Liver (tissue), 9 donors: ENCODE measurements around the gene TMEM232. TPM values are rescaled to one million over a fixed set of nuclear protein-coding genes. Genes with fewer than 3 reads are reported as not detected.

Experiments
- DNase-seq: peaks from one replicate; pipeline ENCODE4 v3.0.0-alpha.2; 2017; ENCODE audit warnings: low spot score
- H3K27ac ChIP-seq, 2 donors: one replicate each; pipeline ENCODE4 v1.7.0; 2013; ENCODE audit warnings: inconsistent platforms in 2 of 2, low read length in 2 of 2, control low read depth in 1 of 2, low read depth in 1 of 2, mild to moderate bottlenecking in 1 of 2
- H3K27me3 ChIP-seq, 4 donors: one replicate each; pipeline versions ENCODE4 v1.6.1 to v1.7.0; 2013; ENCODE audit warnings: low read length in 3 of 4, inconsistent platforms in 1 of 4, mild to moderate bottlenecking in 1 of 4, moderate library complexity in 1 of 4; ENCODE audit not compliant: control insufficient read depth in 4 of 4, insufficient read depth in 4 of 4
- H3K36me3 ChIP-seq, 4 donors: one replicate each; pipeline versions ENCODE4 v1.6.1 to v1.7.0; 2013; ENCODE audit warnings: low read length in 3 of 4, mild to moderate bottlenecking in 3 of 4, low read depth in 1 of 4, moderate library complexity in 1 of 4; ENCODE audit not compliant: control insufficient read depth in 4 of 4, insufficient read depth in 3 of 4
- H3K4me1 ChIP-seq, 4 donors: one replicate each; pipeline versions ENCODE4 v1.6.1 to v1.7.0; 2013; ENCODE audit warnings: low read length in 3 of 4, mild to moderate bottlenecking in 3 of 4, moderate library complexity in 1 of 4; ENCODE audit not compliant: control insufficient read depth in 4 of 4, insufficient read depth in 4 of 4
- H3K4me3 ChIP-seq, 3 donors: one replicate each; pipeline versions ENCODE4 v1.6.1 to v1.7.0; 2013; ENCODE audit warnings: low read length in 3 of 3, control low read depth in 1 of 3, low read depth in 1 of 3, mild to moderate bottlenecking in 1 of 3
- H3K9ac ChIP-seq, 2 donors: one replicate each; pipeline ENCODE4 v1.7.0; 2013; ENCODE audit warnings: low read length in 2 of 2, mild to moderate bottlenecking in 2 of 2, moderate library complexity in 2 of 2, control low read depth in 1 of 2, low read depth in 1 of 2
- H3K9me3 ChIP-seq, 4 donors: one replicate each; pipeline versions ENCODE4 v1.6.1 to v1.7.0; 2013; ENCODE audit warnings: low read length in 3 of 4; ENCODE audit not compliant: control insufficient read depth in 4 of 4
- CTCF ChIP-seq: fragments of 150-350 bp; IDR thresholded peaks from 2 replicates; pipeline ENCODE4 v1.5.1; 2017; ENCODE audit warnings: improper control_type of control experiment, low read depth, low read length; ENCODE audit not compliant: missing input control
- EGR1 ChIP-seq, 2 donors: IDR thresholded peaks; 2 replicates each; pipeline ENCODE4 v1.6.1; 2016 to 2018; ENCODE audit warnings: antibody characterized with exemption in 2 of 2, low read depth in 2 of 2
- FOXA1 ChIP-seq: IDR thresholded peaks from 2 replicates; pipeline ENCODE4 v1.6.1; 2016; ENCODE audit warnings: antibody characterized with exemption
- FOXA2 ChIP-seq: IDR thresholded peaks from 2 replicates; pipeline ENCODE4 v1.6.1; 2016; ENCODE audit warnings: antibody characterized with exemption
- HNF4A ChIP-seq, 2 donors: conservative IDR thresholded peaks; 2 replicates each; pipeline ENCODE4 v1.6.1; 2016; ENCODE audit warnings: antibody characterized with exemption in 2 of 2, mild to moderate bottlenecking in 2 of 2
- MAX ChIP-seq: IDR thresholded peaks from 2 replicates; pipeline ENCODE4 v1.6.1; 2016; ENCODE audit warnings: antibody characterized with exemption
- NR2F2 ChIP-seq: IDR thresholded peaks from 2 replicates; pipeline ENCODE4 v1.6.1; 2016; ENCODE audit warnings: antibody characterized with exemption
- RAD21 ChIP-seq, 2 donors: IDR thresholded peaks; 2 replicates each; pipeline ENCODE4 v1.6.1; 2016; ENCODE audit warnings: antibody characterized with exemption in 2 of 2, mild to moderate bottlenecking in 2 of 2
- REST ChIP-seq: IDR thresholded peaks from 2 replicates; pipeline ENCODE4 v1.6.1; 2016; ENCODE audit warnings: antibody characterized with exemption, mild to moderate bottlenecking
- RXRA ChIP-seq, 2 donors: IDR thresholded peaks; 2 replicates each; pipeline ENCODE4 v1.6.1; 2017 to 2018; ENCODE audit warnings: antibody characterized with exemption in 2 of 2, mild to moderate bottlenecking in 1 of 2
- SP1 ChIP-seq: IDR thresholded peaks from 2 replicates; pipeline ENCODE4 v1.6.1; 2018; ENCODE audit warnings: antibody characterized with exemption, mild to moderate bottlenecking
- TAF1 ChIP-seq: conservative IDR thresholded peaks from 2 replicates; pipeline ENCODE4 v1.6.1; 2016; ENCODE audit warnings: antibody characterized with exemption, mild to moderate bottlenecking
- YY1 ChIP-seq: IDR thresholded peaks from 2 replicates; pipeline ENCODE4 v1.6.1; 2016; ENCODE audit warnings: antibody characterized with exemption, mild to moderate bottlenecking
- ZBTB33 ChIP-seq: IDR thresholded peaks from 2 replicates; pipeline ENCODE4 v1.6.1; 2016; ENCODE audit warnings: antibody characterized with exemption
- WGBS: extraction: QIAGEN DNeasy Blood & Tissue Kit; methylation state at CpG from one replicate; pipeline ENCODE4 v1.1.7; 2013; 5-methylcytosine and 5-hydroxymethylcytosine counted together
- polyA plus RNA-seq, 2 donors: library from polyadenylated mRNA; stranded (reverse) in 1 of 2; unstranded in 1 of 2; fragments of 200-250 nt in 1 of 2; fragments of >200 nt in 1 of 2; fragmentation: Nextera tagmentation in 1 of 2; extraction: Ambion mirVana in 1 of 2; gene quantifications; one replicate each; pipeline versions ENCODE4 v1.2.1 to v1.2.3, GENCODE V29; 2013 to 2015
- total RNA-seq, 2 donors: library from RNA; depleted of rRNA; stranded (reverse); fragments of >200 nt; gene quantifications; one replicate each; pipeline ENCODE4 v1.2.3, GENCODE V29; 2014
- donor health status: healthy.
- donor health status: healthy.
- donor health status: healthy.
- donor health status: healthy.
- donor health status: healthy.

Gene TMEM232
- total and polyA plus RNA-seq, 4 donors, result 0.39 to 2.5 (median 1.0) TPM

GRCh38 chr5:110718311-110718710 lies 8.2 kb downstream of the TMEM232 start:
- no peak for DNase-seq
- Histone ChIP-seq H3K36me3 (no peaks in the 10 kb centered on the region), H3K9me3 (no peaks in the 10 kb centered on the region), H3K4me1 (no peaks in the 10 kb centered on the region), H3K27me3 (peaks cover 0 to 2% (median 0%) of the 10 kb centered on the region in 4 donors), H3K4me3 (no peak overlapping the region), H3K9ac (no peak overlapping the region), H3K27ac (no peak overlapping the region)
- WGBS, result 76% methylated on average over 2 of the region's 2 CpGs
- TF ChIP-seq ZBTB33, result no peak
- no peak for TF ChIP-seq TAF1
- no peak for TF ChIP-seq YY1
- no peak for TF ChIP-seq NR2F2
- no peak for TF ChIP-seq EGR1 (IDR thresholded peaks at IDR 0.05; ENCODE audit: low read depth in 2 of 2)
- TF ChIP-seq FOXA2, result no peak
- TF ChIP-seq REST, result no peak
- TF ChIP-seq MAX, result no peak
- TF ChIP-seq RXRA (IDR thresholded peaks at IDR 0.05), result no peak
- no peak for TF ChIP-seq SP1
- TF ChIP-seq CTCF, result no peak
- no peak for TF ChIP-seq RAD21 (IDR thresholded peaks at IDR 0.05)

GRCh38 chr5:110716247-110717245 lies 9.9 kb downstream of the TMEM232 start:
- TF ChIP-seq TAF1 (no peak), REST (no peak), HNF4A (conservative IDR thresholded peaks at IDR 0.05) (no peak), RXRA (IDR thresholded peaks at IDR 0.05) (no peak), FOXA1 (no peak), RAD21 (IDR thresholded peaks at IDR 0.05) (no peak)
- DNase-seq, result no peak
- Histone ChIP-seq H3K9me3 (no peaks in the 10 kb centered on the region), H3K9ac (no peak overlapping the region), H3K27me3 (peaks cover 0 to 2% (median 0%) of the 10 kb centered on the region in 4 donors), H3K4me3 (no peak overlapping the region), H3K27ac (no peak overlapping the region), H3K36me3 (no peaks in the 10 kb centered on the region), H3K4me1 (no peaks in the 10 kb centered on the region)
- WGBS, result 90% methylated on average over 5 of the region's 5 CpGs
